Endodermal cell (in vitro differentiated cells): ENCODE results near the gene MUC20. TPM values are rescaled to one million over a fixed set of nuclear protein-coding genes. Genes with fewer than 3 reads are reported as not detected.
"Not testable (repeated sequence)": the region's sequence is repeated elsewhere in the genome, so short reads cannot be mapped to it uniquely, and the experiment has no call there.

Experiments
- DNase-seq: peaks from one replicate; pipeline ENCODE4 v3.0.0-alpha.2; 2017
- H3K27ac ChIP-seq: 2 replicates; pipeline ENCODE4 v1.5.1; 2013; ENCODE audit warnings: mild to moderate bottlenecking, low read depth, low read length, moderate library complexity
- H3K27me3 ChIP-seq: 2 replicates; pipeline ENCODE4 v1.6.1; 2013; ENCODE audit warnings: mild to moderate bottlenecking, low read length, moderate library complexity; ENCODE audit not compliant: insufficient read depth, control insufficient read depth, poor library complexity, severe bottlenecking
- H3K36me3 ChIP-seq: 2 replicates; pipeline ENCODE4 v1.7.0; 2013; ENCODE audit warnings: mild to moderate bottlenecking, low read length, moderate library complexity; ENCODE audit not compliant: control insufficient read depth, insufficient read depth
- H3K4me1 ChIP-seq: one replicate; pipeline ENCODE4 v1.7.0; 2013; ENCODE audit warnings: low read length; ENCODE audit not compliant: control insufficient read depth, insufficient read depth
- H3K4me3 ChIP-seq: 2 replicates; pipeline ENCODE4 v1.5.1; 2013; ENCODE audit warnings: mild to moderate bottlenecking, low read length, moderate library complexity
- H3K9ac ChIP-seq: 2 replicates; pipeline ENCODE4 v1.6.1; 2013; ENCODE audit warnings: mild to moderate bottlenecking, low read length, moderate library complexity; ENCODE audit not compliant: poor library complexity, severe bottlenecking; ENCODE audit errors: extremely low read depth
- H3K9me3 ChIP-seq: 2 replicates; pipeline ENCODE4 v1.6.1; 2013; ENCODE audit warnings: mild to moderate bottlenecking, low read length, moderate library complexity; ENCODE audit not compliant: control insufficient read depth
- H3K27ac Mint-ChIP-seq: 2 replicates; pipeline ENCODE4 v1.8.0; 2020; ENCODE audit warnings: mixed read lengths
- H3K27me3 Mint-ChIP-seq: 2 replicates; pipeline ENCODE4 v1.8.0; 2021; ENCODE audit warnings: mild to moderate bottlenecking, mixed read lengths; ENCODE audit not compliant: insufficient read depth
- H3K36me3 Mint-ChIP-seq: 2 replicates; pipeline ENCODE4 v1.8.0; 2020; ENCODE audit warnings: low read depth, mixed read lengths
- H3K4me1 Mint-ChIP-seq: 2 replicates; pipeline ENCODE4 v1.8.0; 2020; ENCODE audit warnings: mixed read lengths
- H3K4me3 Mint-ChIP-seq: 2 replicates; pipeline ENCODE4 v1.8.0; 2020; ENCODE audit warnings: mild to moderate bottlenecking, moderate library complexity, mixed read lengths
- H3K9me3 Mint-ChIP-seq: 2 replicates; pipeline ENCODE4 v1.8.0; 2020; ENCODE audit warnings: mild to moderate bottlenecking, mixed read lengths
- CTCF ChIP-seq: fragments of 200-600 bp; sonication (generic); conservative IDR thresholded peaks from 2 replicates; pipeline ENCODE4 v1.5.0; 2021; ENCODE audit warnings: antibody characterized with exemption, mild to moderate bottlenecking
- WGBS, 2 experiments: methylation state at CpG; one replicate each; pipeline versions ENCODE4 v1.1.5 to v1.1.7; 2013; ENCODE audit warnings: missing lambda C conversion rate in 2 of 2, mixed read lengths in 1 of 2; ENCODE audit not compliant: insufficient coverage in 1 of 2, insufficient read length in 1 of 2; 5-methylcytosine and 5-hydroxymethylcytosine counted together
- total RNA-seq, 2 donors: library from RNA; stranded (reverse); fragmentation: NEBNext Ultra II Directional in 1 of 2; extraction: Animal tissue kit (Norgen Biotek cat#: 25700) in 1 of 2; gene quantifications; 2 replicates in 1 of 2; 3 replicates in 1 of 2; pipeline ENCODE4 v1.2.1, GENCODE V29; 2021

Gene MUC20
- total RNA-seq, 2 donors from 2014 or later = 0.89 to 1.3 TPM

DNA sequence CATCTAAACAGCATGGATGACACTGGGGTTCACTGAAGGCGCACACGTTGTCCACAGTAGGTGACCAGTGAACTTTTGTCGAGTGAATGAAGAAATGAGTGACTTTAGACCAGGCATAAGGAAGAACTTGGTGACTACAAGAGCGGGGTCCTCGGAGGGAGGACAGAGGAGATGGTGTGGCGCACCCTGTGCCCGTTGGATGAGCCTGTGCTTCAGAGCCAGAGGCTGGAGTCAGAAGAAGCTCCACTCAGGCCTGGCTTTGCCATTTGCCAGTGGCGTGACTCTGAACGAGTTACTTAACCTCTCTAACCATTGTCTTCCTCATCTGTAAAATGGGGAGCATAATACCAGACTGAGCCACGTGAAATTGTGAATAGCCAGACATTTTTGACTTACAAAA lies 48.8 kb downstream of the MUC20 start:
- H3K4me3 Mint-ChIP-seq = no peak overlapping the region
- H3K9me3 Mint-ChIP-seq = no peaks in the 10 kb centered on the region

DNA sequence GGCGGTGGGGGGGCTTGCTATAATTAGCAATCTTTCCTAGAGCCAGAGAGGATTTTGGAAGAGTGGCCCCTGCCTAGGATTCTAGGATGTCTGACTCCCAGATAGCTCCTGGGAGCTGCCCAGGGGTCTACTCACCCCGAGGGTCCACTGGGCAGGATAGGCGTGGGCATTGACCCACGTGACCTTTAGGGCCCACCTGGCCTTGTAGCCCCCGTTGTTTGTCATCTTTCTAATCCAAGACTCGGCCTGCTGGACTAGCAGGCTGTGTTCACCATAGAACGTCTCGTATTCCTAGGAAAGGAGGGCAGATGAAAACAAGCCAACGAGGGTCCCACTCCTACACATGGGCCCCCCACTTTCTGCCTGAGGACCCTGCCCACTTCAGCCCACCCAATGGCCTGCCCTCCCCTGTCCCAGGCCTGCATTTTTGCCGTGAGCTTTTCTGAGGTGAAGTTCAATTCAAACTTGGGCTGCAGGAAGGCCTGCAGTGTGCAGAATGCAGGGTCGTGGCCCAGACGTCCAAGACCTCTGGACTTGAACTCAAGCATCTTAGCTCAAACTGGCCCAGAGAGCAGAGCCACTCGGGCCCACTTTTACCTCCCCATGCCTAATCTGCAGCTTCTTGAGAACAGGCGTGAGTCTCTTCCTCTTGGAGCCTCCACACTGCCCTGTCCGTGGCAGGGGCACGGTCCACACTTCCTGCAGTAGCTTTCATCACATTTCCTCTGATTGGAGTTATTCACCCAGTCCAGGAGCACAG lies 49.5 kb downstream of the MUC20 start:
- WGBS, 2 experiments = 91 to 93% methylated on average over 10 to 16 of the region's 16 CpGs
- Histone ChIP-seq H3K4me3 (no peak overlapping the region), H3K4me1 (no peaks in the 10 kb centered on the region), H3K27me3 (no peaks in the 10 kb centered on the region), H3K9me3 (no peaks in the 10 kb centered on the region), H3K27ac (no peak overlapping the region), H3K36me3 (no peaks in the 10 kb centered on the region), H3K9ac (no peak overlapping the region)
- Mint-ChIP-seq H3K4me3 (no peak overlapping the region), H3K4me1 (no peaks in the 10 kb centered on the region), H3K27ac (peak overlapping the region; percentile 5), H3K27me3 (no peaks in the 10 kb centered on the region), H3K36me3 (no peaks in the 10 kb centered on the region), H3K9me3 (no peaks in the 10 kb centered on the region)
- TF ChIP-seq CTCF = no peak
- DNase-seq = peak; percentile 9

More for the DNA sequence above, 48.8 kb downstream of the MUC20 start:
- H3K27me3 ChIP-seq = no peaks in the 10 kb centered on the region
- no peaks in the 10 kb centered on the region for H3K4me1 ChIP-seq
- H3K36me3 Mint-ChIP-seq = no peaks in the 10 kb centered on the region
- no peaks in the 10 kb centered on the region for H3K36me3 ChIP-seq
- no peaks in the 10 kb centered on the region for H3K27me3 Mint-ChIP-seq
- H3K27ac Mint-ChIP-seq = no peak overlapping the region
- no peak overlapping the region for H3K4me3 ChIP-seq
- no peak for TF ChIP-seq CTCF
- H3K9me3 ChIP-seq = no peaks in the 10 kb centered on the region
- no peaks in the 10 kb centered on the region for H3K4me1 Mint-ChIP-seq
- H3K27ac ChIP-seq = no peak overlapping the region
- H3K9ac ChIP-seq = no peak overlapping the region
- 92 to 94% methylated on average over 8 to 10 of the region's 10 CpGs for WGBS, 2 experiments
- DNase-seq = peak; percentile 17

DNA sequence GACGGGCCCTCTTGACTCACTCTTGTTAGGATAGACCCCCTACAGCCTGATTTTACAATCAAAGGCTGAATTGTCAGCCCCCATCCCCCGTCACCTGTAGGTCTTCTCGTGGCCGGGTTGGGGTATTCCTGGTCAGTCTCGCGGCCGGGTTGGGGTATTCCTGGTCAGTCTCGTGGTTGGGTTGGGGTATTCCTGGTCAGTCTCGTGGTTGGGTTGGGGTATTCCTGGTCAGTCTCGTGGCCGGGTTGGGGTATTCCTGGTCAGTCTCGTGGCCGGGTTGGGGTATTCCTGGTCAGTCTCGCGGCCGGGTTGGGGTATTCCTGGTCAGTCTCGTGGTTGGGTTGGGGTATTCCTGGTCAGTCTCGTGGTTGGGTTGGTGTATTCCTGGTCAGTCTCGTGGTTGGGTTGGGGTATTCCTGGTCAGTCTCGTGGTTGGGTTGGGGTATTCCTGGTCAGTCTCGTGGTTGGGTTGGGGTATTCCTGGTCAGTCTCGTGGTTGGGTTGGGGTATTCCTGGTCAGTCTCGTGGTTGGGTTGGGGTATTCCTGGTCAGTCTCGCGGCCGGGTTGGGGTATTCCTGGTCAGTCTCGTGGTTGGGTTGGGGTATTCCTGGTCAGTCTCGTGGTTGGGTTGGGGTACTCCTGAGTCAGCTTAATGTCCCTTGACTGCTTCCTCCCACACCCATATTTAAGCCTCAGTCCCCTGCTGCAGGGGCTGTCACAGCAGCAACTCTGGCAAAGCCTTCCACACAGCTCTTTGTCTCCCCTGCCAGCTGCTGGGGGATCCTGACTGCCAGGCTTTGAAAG lies 50.3 kb downstream of the MUC20 start:
- H3K27me3 ChIP-seq, H3K4me1 Mint-ChIP-seq, H3K9ac ChIP-seq, H3K4me3 Mint-ChIP-seq, H3K36me3 ChIP-seq, H3K4me1 ChIP-seq, H3K9me3 ChIP-seq, H3K36me3 Mint-ChIP-seq, H3K27ac Mint-ChIP-seq, H3K4me3 ChIP-seq, H3K27ac ChIP-seq, H3K9me3 Mint-ChIP-seq, DNase-seq, H3K27me3 Mint-ChIP-seq: not testable (repeated sequence)
- WGBS, 2 experiments = 92 to 95% methylated on average over 7 to 16 of the region's 28 CpGs
